Stomach (tissue), 4 donors: ENCODE data around the gene SLC41A3.

ENCODE experiments used
- EP300 ChIP-seq: sonication (generic); formaldehyde crosslinking; IDR thresholded peaks from one replicate; pipeline ENCODE4 v1.6.1; 2017; ENCODE audit warnings: antibody characterized with exemption
- POLR2A ChIP-seq, 4 donors: fragments of 450-650 bp; IDR thresholded peaks; one replicate each; pipeline ENCODE4 v1.6.1; 2016; ENCODE audit warnings: antibody characterized with exemption in 4 of 4, control low read depth in 2 of 4, mild to moderate bottlenecking in 1 of 4, moderate library complexity in 1 of 4
- POLR2AphosphoS5 ChIP-seq, 3 donors: sonication (generic); formaldehyde crosslinking; IDR thresholded peaks; one replicate each; pipeline ENCODE4 v1.6.1; 2016; ENCODE audit warnings: antibody characterized with exemption in 3 of 3
- TF ChIP-seq, protein P1 (sequence below), 7 experiments: fragments of 450-650 bp in 4 of 7; fragments of 200-600 bp in 3 of 7; sonication (generic) in 3 of 7; IDR thresholded peaks; one replicate each; pipeline ENCODE4 v1.5.1; 2016 to 2019; ENCODE audit warnings: antibody characterized with exemption in 7 of 7, control low read depth in 2 of 7, mild to moderate bottlenecking in 1 of 7

DNA sequence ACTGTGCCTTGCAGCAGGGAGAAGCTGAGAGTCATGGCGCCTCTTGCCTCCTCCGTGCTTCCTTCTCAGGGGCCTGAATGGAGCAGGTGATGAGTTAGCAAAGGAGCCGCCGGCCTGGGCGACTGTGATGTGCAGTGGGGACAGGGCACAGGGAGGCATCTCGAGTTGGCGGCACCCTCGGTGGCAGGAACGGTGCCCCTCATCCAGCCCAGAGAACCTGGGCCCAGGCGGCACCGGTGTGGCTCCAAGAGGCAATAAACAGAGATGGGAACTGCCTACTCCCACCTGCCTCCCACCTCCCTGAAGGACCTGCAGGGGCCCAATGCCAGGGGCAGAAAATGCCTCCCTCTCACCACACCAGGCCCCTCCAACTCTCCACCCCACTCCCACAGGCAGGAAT lies 6.2 kb downstream of the SLC41A3 start:
- no peak for TF ChIP-seq POLR2A (IDR thresholded peaks at IDR 0.05)
- TF ChIP-seq, protein P1, sequence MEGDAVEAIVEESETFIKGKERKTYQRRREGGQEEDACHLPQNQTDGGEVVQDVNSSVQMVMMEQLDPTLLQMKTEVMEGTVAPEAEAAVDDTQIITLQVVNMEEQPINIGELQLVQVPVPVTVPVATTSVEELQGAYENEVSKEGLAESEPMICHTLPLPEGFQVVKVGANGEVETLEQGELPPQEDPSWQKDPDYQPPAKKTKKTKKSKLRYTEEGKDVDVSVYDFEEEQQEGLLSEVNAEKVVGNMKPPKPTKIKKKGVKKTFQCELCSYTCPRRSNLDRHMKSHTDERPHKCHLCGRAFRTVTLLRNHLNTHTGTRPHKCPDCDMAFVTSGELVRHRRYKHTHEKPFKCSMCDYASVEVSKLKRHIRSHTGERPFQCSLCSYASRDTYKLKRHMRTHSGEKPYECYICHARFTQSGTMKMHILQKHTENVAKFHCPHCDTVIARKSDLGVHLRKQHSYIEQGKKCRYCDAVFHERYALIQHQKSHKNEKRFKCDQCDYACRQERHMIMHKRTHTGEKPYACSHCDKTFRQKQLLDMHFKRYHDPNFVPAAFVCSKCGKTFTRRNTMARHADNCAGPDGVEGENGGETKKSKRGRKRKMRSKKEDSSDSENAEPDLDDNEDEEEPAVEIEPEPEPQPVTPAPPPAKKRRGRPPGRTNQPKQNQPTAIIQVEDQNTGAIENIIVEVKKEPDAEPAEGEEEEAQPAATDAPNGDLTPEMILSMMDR (IDR thresholded peaks at IDR 0.05) = no peak
- no peak for TF ChIP-seq POLR2AphosphoS5 (IDR thresholded peaks at IDR 0.05)
- TF ChIP-seq EP300 = no peak
